PC-9 (cell line): ENCODE results near the gene PVALEF. TPM values are rescaled to one million over a fixed set of nuclear protein-coding genes. Genes with fewer than 3 reads are reported as not detected.

Experiments
- BruUV-seq: library from RNA; stranded (reverse); fragments of 400-500 nt; replicated peaks from 2 replicates; lab custom pipeline; 2021; lab: Mats Ljungman, UMichigan
- CTCF ChIA-PET: fragments of 300-600 bp; sonication (Branson Sonifier 250); formaldehyde crosslinking; loops from one replicate; lab custom pipeline; 2022; ENCODE audit warnings: antibody characterized with exemption; lab: Charles Lee
- POLR2A ChIA-PET: fragments of 300-600 bp; sonication (Branson Sonifier 250); formaldehyde crosslinking; loops from one replicate; lab custom pipeline; 2022; ENCODE audit warnings: antibody characterized with exemption; ENCODE audit not compliant: unreplicated experiment; lab: Charles Lee
- DNase-seq, 2 experiments: peaks; one replicate each; pipeline versions ENCODE4 v3.0.0 to v3.0.0-alpha.2; 2015 to 2022; ENCODE audit warnings: mixed read lengths in 1 of 2
- H2AFZ ChIP-seq: fragments of 200-600 bp; sonication (generic); 2 replicates; pipeline ENCODE4 v1.8.1; 2017; ENCODE audit warnings: antibody characterized with exemption
- H3F3A ChIP-seq: fragments of 200-600 bp; sonication (generic); 2 replicates; pipeline ENCODE4 v1.8.1; 2017; ENCODE audit warnings: antibody characterized with exemption, mild to moderate bottlenecking, low read depth; ENCODE audit not compliant: insufficient read depth
- H3K27ac ChIP-seq: fragments of 200-600 bp; sonication (generic); 2 replicates; pipeline ENCODE4 v1.6.1; 2016; ENCODE audit warnings: mixed run types
- H3K27me3 ChIP-seq: fragments of 200-600 bp; sonication (generic); 2 replicates; pipeline ENCODE4 v1.6.1; 2016; ENCODE audit warnings: low read depth, mixed run types; ENCODE audit not compliant: insufficient read depth
- H3K36me3 ChIP-seq: fragments of 200-600 bp; sonication (generic); 2 replicates; pipeline ENCODE4 v1.6.1; 2016; ENCODE audit warnings: low read depth, mixed run types
- H3K4me1 ChIP-seq: fragments of 200-600 bp; sonication (generic); replicated peaks from 2 replicates; pipeline ENCODE4 v1.6.1; 2016; ENCODE audit warnings: mixed run types; ENCODE audit not compliant: insufficient read depth
- H3K4me2 ChIP-seq: fragments of 200-600 bp; sonication (generic); 2 replicates; pipeline ENCODE4 v1.6.1; 2017; ENCODE audit warnings: mixed run types
- H3K4me3 ChIP-seq: fragments of 200-600 bp; sonication (generic); 2 replicates; pipeline ENCODE4 v1.6.1; 2016; ENCODE audit warnings: mixed run types
- H3K79me2 ChIP-seq: fragments of 200-600 bp; sonication (generic); 2 replicates; pipeline ENCODE4 v1.6.1; 2017; ENCODE audit warnings: low read depth, mixed run types
- H3K9me2 ChIP-seq: fragments of 200-600 bp; sonication (generic); 2 replicates; pipeline ENCODE4 v1.8.1; 2017; ENCODE audit warnings: mild to moderate bottlenecking; ENCODE audit not compliant: insufficient read depth
- H3K9me3 ChIP-seq: fragments of 200-600 bp; sonication (generic); 2 replicates; pipeline ENCODE4 v1.8.1; 2016; ENCODE audit warnings: low read depth; ENCODE audit not compliant: insufficient read depth
- H4K20me1 ChIP-seq: fragments of 200-600 bp; sonication (generic); 2 replicates; pipeline ENCODE4 v1.8.1; 2017; ENCODE audit not compliant: insufficient read depth
- EZH2 ChIP-seq: fragments of 200-600 bp; sonication (generic); IDR thresholded peaks from 2 replicates; pipeline ENCODE4 v1.8.0; 2017; ENCODE audit warnings: antibody characterized with exemption, low read depth
- intact Hi-C: fragments of 100-400 bp; cut with micrococcal nuclease; formaldehyde crosslinking; loops from one replicate; pipeline ENCODE4 v1.10.0; 2022; ENCODE audit not compliant: unreplicated experiment
- total RNA-seq: library from RNA; stranded (reverse); gene quantifications from 2 replicates; pipeline ENCODE4 v1.2.3, GENCODE V29; 2021
- TF ChIP-seq, protein P1 (sequence below): fragments of 200-600 bp; sonication (generic); conservative IDR thresholded peaks from 2 replicates; pipeline ENCODE4 v1.6.1; 2017; ENCODE audit warnings: mixed run types, antibody characterized with exemption, mild to moderate bottlenecking, moderate library complexity

PVALEF gene
- total RNA-seq, 1 experiment from 2014 or later: not detected

DNA sequence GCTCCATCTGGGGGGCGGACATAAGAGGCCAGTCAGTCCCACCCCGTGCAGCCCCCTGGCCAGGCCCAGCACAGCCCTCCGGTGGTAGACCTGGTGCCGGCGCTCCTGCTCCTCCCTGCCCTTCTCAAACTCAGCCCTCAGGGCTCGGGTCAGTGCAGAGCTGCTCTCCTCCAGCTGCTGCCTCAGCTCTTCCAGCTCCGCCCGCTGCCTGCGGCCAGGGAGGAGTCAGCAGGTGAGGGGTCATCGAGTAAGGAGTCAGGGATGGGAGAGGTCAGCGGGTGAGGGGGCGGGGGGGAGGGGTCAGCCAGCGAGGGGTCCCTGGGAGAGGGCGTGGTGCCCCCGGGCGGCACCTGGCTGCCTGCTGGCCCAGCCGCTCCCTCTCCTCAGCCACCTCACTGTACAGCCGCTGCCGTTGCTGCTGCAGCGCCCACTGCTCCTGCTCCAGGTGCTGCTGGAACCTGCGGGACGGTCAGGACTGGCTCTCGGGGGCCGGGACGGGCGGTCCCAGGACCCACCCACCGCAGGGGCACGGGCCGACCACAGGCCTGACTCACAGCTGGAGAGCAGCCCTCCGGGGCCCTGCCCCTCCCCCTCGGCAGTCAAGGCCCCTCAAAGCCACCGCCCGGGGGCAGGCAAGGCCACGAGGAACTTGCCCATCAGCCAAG is 27.2 kb downstream of the PVALEF start:
- Histone ChIP-seq H3K4me3 (no peak overlapping the region), H3F3A (no peaks in the 10 kb centered on the region), H3K9me2 (no peaks in the 10 kb centered on the region), H3K9me3 (no peaks in the 10 kb centered on the region), H2AFZ (no peak overlapping the region), H3K4me1 (peaks cover 7% of the 10 kb centered on the region; the same call in 1 of the 2 replicates), H4K20me1 (no peaks in the 10 kb centered on the region), H3K79me2 (no peaks in the 10 kb centered on the region), H3K36me3 (no peaks in the 10 kb centered on the region), H3K27me3 (no peaks in the 10 kb centered on the region), H3K4me2 (peak overlapping the region; percentile 46; the same call in 1 of the 2 replicates), H3K27ac (no peak overlapping the region)
- intact Hi-C loops: no loop called here
- peak; percentile 36 to 72 for DNase-seq
- BruUV-seq: no TSS peak
- POLR2A ChIA-PET: no interaction called here
- CTCF ChIA-PET: interaction anchor here (1.0 kb wide), 1 partner anchor 95 kb away, joined by 4 read pairs; no protein-coding TSS in a partner anchor
- no peak for TF ChIP-seq EZH2
- TF ChIP-seq, protein P1, sequence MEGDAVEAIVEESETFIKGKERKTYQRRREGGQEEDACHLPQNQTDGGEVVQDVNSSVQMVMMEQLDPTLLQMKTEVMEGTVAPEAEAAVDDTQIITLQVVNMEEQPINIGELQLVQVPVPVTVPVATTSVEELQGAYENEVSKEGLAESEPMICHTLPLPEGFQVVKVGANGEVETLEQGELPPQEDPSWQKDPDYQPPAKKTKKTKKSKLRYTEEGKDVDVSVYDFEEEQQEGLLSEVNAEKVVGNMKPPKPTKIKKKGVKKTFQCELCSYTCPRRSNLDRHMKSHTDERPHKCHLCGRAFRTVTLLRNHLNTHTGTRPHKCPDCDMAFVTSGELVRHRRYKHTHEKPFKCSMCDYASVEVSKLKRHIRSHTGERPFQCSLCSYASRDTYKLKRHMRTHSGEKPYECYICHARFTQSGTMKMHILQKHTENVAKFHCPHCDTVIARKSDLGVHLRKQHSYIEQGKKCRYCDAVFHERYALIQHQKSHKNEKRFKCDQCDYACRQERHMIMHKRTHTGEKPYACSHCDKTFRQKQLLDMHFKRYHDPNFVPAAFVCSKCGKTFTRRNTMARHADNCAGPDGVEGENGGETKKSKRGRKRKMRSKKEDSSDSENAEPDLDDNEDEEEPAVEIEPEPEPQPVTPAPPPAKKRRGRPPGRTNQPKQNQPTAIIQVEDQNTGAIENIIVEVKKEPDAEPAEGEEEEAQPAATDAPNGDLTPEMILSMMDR: no peak

DNA sequence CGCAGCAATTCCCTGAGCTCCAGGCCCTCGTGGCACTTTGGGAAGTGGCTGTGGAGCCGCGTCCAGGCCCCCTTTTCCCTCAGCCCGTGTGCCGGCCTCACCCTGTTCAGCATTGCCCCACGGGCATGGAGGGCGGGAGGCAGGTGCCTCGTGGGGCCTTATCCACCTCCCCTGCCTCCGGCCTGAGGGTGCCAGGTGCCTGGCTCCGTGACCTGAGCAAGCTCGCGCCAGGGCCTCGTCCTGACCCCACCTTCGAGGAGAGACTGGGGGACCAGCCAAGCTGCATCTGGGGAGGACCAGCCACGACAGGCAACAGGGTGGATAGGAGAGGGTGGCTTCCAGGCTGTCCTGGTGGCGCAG is 27.7 kb downstream of the PVALEF start:
- H2AFZ ChIP-seq: no peak overlapping the region
- intact Hi-C loops: no loop called here
- BruUV-seq: no TSS peak
- DNase-seq: no peak
- POLR2A ChIA-PET: no interaction called here
- H3K4me2 ChIP-seq: peak overlapping the region; percentile 46; the same call in 1 of the 2 replicates
- H3K9me2 ChIP-seq: no peaks in the 10 kb centered on the region
- no peak overlapping the region for H3K4me3 ChIP-seq
- H3K27me3 ChIP-seq: no peaks in the 10 kb centered on the region
- no peaks in the 10 kb centered on the region for H3F3A ChIP-seq
- CTCF ChIA-PET: no interaction called here
- no peaks in the 10 kb centered on the region for H3K79me2 ChIP-seq
- H3K4me1 ChIP-seq: peaks cover 7% of the 10 kb centered on the region; the same call in 1 of the 2 replicates
- no peaks in the 10 kb centered on the region for H4K20me1 ChIP-seq
- TF ChIP-seq, protein P1: no peak
- no peak for TF ChIP-seq EZH2
- no peaks in the 10 kb centered on the region for H3K36me3 ChIP-seq
- no peak overlapping the region for H3K27ac ChIP-seq
- no peaks in the 10 kb centered on the region for H3K9me3 ChIP-seq

DNA sequence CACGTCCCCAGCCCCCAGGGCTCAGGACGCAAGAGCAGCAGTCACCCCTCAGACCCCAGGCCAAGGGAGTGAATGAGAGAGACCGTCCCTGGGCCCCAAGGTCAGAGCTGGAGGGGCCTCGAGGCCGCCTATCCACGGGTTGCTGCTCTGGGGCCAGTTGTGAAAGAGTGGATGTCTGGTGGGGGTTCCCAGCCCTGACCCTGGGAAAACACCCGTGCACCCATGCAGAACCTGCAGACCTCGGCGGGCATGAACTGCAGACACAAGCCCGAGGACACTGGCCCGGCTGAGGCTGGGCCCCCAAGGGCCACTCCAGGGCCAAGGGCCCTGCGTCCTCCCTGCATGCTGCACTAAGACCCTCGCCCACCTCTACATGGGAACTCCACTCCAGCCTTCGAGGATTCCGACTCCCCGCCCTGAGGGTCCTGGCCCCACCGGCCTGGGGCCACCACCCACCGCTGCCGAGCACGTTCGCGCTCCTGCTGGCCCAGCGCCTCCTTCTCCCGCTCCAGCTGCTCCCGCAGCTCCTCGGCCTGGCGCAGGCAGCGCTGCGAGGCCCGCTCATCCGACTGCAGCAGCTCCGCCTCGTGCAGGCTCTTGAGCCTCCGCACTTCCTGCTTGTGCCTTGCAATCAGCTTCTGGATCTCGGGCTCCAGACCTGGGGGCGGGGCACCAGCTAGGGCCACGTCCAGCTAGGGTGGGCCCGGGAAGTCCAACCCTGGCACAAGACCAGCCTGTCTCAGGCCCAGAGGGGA is 28.3 kb downstream of the PVALEF start:
- Histone ChIP-seq H4K20me1 (no peaks in the 10 kb centered on the region), H3K27ac (no peak overlapping the region), H3K9me2 (no peaks in the 10 kb centered on the region), H3K36me3 (no peaks in the 10 kb centered on the region), H3K4me1 (peaks cover 7% of the 10 kb centered on the region; the same call in 1 of the 2 replicates), H3K79me2 (no peaks in the 10 kb centered on the region), H3K4me2 (no peak overlapping the region), H3F3A (no peaks in the 10 kb centered on the region), H3K27me3 (no peaks in the 10 kb centered on the region), H3K4me3 (no peak overlapping the region), H2AFZ (no peak overlapping the region), H3K9me3 (no peaks in the 10 kb centered on the region)
- TF ChIP-seq EZH2: no peak
- TF ChIP-seq, protein P1: no peak
- intact Hi-C loops: no loop called here
- BruUV-seq: no TSS peak
- no peak for DNase-seq
- ChIA-PET CTCF (no interaction called here), POLR2A (no interaction called here)
